ENCODE results near the gene PCARE.

GRCh38 chr2:29060441-29060840, 13.9 kb downstream of the PCARE start:
- TF ChIP-seq ZNF274 (IDR thresholded peaks at IDR 0.05; ENCODE audit: borderline replicate concordance, extremely low read depth, low read length) (no peak), CTCF (IDR thresholded peaks at IDR 0.05; ENCODE audit: control extremely low read depth in 1 of 3, insufficient read depth in 1 of 3, low read depth in 1 of 3, low read length in 3 of 3) (no peak), EZH2 (IDR thresholded peaks at IDR 0.05; ENCODE audit: low read depth, low read length, severe bottlenecking) (no peak), SP4 (IDR thresholded peaks at IDR 0.05; ENCODE audit: low read length) (no peak), PHF8 (conservative IDR thresholded peaks at IDR 0.05; ENCODE audit: low read depth, low read length) (no peak), SUZ12 (IDR thresholded peaks at IDR 0.05; ENCODE audit: low read length) (no peak), ATF2 (IDR thresholded peaks at IDR 0.05; ENCODE audit: low read length) (no peak), POLR2A (IDR thresholded peaks at IDR 0.05; ENCODE audit: control extremely low read depth in 1 of 2, low read depth in 2 of 2, low read length in 2 of 2) (no peak), HDAC2 (IDR thresholded peaks at IDR 0.05; ENCODE audit: borderline replicate concordance in 1 of 2, low read depth in 2 of 2, low read length in 2 of 2) (no peak), CBX8 (IDR thresholded peaks at IDR 0.05; ENCODE audit: borderline replicate concordance, low read depth, low read length) (no peak)
- TF ChIP-seq, protein P1, sequence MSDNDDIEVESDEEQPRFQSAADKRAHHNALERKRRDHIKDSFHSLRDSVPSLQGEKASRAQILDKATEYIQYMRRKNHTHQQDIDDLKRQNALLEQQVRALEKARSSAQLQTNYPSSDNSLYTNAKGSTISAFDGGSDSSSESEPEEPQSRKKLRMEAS (IDR thresholded peaks at IDR 0.05): no peak

Data from H1 (cell line).